ENCODE measurements around the gene ABCC1. TPM values are rescaled to one million over a fixed set of nuclear protein-coding genes. Genes with fewer than 3 reads are reported as not detected.
A peak's percentile ranks its signal among the peaks of the same experiment; 100 is the strongest.
"Not testable (repeated sequence)": the region's sequence is repeated elsewhere in the genome, so short reads cannot be mapped to it uniquely, and the experiment has no call there.

Gene ABCC1
- total RNA-seq, 2 donors from 2014 or later: 22.0 to 22.2 TPM

GRCh38 chr16:15933781-15934180, 15.6 kb upstream of the ABCC1 start:
- Histone ChIP-seq H3K27ac (no peak overlapping the region), H3K27me3 (no peaks in the 10 kb centered on the region), H3K4me3 (no peak overlapping the region), H3K9ac (ENCODE audit: low read depth in 2 of 2, low read length in 2 of 2) (no peak overlapping the region), H3K36me3 (no peaks in the 10 kb centered on the region), H3K9me3 (no peaks in the 10 kb centered on the region), H3K4me1 (no peaks in the 10 kb centered on the region)
- DNase-seq: no peak
- TF ChIP-seq CTCF (IDR thresholded peaks at IDR 0.05): no peak
- intact Hi-C loops (cut with DNase I): no loop called here

GRCh38 chr16:15934991-15935390, 14.4 kb upstream of the ABCC1 start:
- Histone ChIP-seq H3K27me3 (no peaks in the 10 kb centered on the region), H3K36me3 (no peaks in the 10 kb centered on the region), H3K9me3 (no peaks in the 10 kb centered on the region), H3K9ac (ENCODE audit: low read depth in 2 of 2, low read length in 2 of 2) (no peak overlapping the region), H3K4me1 (no peaks in the 10 kb centered on the region), H3K27ac (no peak overlapping the region), H3K4me3 (no peak overlapping the region)
- DNase-seq: no peak
- no peak for TF ChIP-seq CTCF (IDR thresholded peaks at IDR 0.05)
- intact Hi-C loops (cut with DNase I): no loop called here

DNA sequence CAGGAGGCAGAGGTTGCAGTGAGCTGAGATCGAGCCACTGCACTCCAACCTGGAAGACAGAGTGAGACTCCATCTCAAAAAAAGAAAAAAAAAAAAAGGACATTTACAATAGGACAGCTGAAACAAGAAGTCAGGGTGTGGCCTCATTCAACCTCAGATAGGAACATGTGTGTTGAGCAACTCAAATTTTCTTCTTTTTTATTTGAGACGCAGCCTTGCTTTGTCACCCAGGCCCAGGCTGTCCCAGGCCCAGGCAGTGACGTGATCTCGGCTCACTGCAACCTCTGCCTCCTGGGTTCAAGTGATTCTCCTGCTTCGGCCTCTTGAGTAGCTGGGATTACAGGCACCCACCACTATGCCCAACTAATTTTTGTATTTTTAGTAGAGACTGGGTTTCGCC, 12.6 kb upstream of the ABCC1 start:
- H3K36me3 ChIP-seq; H3K4me3 ChIP-seq; H3K27ac ChIP-seq; H3K9me3 ChIP-seq; intact Hi-C loops (cut with DNase I); H3K9ac ChIP-seq (ENCODE audit: low read depth in 2 of 2, low read length in 2 of 2); H3K4me1 ChIP-seq; DNase-seq; H3K27me3 ChIP-seq: not testable (repeated sequence)

DNA sequence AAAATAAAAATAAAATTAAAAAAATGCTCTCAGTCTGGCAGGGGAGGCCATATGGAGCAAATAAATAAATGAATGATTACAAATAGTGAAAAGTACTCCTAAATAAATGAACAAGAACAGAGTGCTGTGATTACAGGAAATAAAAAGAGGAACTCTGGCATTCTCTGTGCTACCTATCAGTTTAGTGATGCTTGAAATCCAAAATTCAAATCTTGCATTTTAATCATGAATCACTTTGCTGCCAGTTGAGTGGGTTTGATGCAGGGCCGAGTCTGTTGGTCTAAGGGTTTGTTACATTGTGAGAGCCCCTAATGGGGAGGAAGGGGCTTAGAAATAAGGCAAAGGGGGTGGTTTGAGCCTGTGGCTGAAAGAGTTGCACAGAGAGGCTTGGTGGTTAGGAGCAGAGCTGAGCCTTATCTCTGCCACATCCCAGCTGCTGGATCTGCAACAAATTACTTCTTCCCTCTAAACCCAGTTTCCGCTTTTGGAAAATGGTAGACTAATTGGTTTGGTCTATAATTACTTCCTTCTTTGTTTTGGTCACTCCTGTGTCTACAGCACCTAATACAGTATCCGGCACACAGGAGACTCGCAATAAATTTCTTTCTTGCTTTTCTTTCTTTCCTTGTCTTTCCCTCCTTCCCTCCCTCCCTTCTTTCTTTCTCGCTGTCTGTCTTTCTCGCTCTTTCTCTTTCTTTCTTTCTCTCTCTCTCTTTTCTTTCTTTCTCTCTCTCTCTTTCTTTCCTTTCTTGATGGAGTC, 6.3 kb upstream of the ABCC1 start:
- H3K36me3 ChIP-seq: no peaks in the 10 kb centered on the region
- no peak overlapping the region for H3K4me3 ChIP-seq
- intact Hi-C loops (cut with DNase I): no loop called here
- no peaks in the 10 kb centered on the region for H3K9me3 ChIP-seq
- H3K9ac ChIP-seq (ENCODE audit: low read depth in 2 of 2, low read length in 2 of 2): no peak overlapping the region
- TF ChIP-seq CTCF (IDR thresholded peaks at IDR 0.05): no peak
- no peak overlapping the region for H3K27ac ChIP-seq
- H3K4me1 ChIP-seq: peaks cover 4% of the 10 kb centered on the region
- no peaks in the 10 kb centered on the region for H3K27me3 ChIP-seq
- no peak for DNase-seq

DNA sequence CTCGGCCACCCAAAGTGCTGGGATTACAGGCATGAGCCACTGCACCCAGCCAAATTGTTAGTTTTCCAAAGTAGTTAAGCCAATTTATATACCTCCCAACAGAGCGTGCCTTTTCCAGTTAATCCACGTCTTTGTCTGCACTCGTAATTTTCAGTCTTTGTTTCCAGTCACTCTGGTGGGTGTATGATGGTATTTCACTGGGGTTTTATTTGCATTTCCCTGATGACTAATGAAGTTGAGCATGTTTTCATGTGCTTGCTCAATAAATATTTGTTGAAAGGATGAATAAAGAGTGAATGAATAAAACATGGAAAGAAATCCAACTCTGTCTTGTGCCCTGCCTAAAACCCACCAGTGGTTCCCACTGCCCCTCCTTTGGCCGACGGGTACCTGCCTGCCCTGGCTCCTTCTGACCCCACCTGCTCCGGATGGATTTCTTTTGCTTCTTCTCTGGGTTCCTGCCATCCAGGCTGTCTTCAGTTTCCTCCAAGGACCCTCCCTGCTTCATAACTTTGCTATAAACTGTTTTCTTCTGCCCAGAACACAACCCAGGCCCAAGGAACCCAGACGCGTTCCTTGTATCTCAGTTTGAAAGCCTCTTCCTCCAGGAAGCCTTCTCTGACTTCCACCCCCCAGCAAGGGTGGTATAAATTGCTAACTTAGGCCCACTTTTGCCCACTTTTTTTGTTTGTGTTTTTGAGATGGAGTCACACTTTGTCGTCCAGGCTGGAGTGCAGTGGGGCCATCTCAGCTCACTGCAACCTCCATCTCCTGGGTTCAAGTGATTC, 3.0 kb upstream of the ABCC1 start:
- H3K9ac ChIP-seq (ENCODE audit: low read depth in 2 of 2, low read length in 2 of 2): no peak overlapping the region
- DNase-seq: no peak
- intact Hi-C loops (cut with DNase I): no loop called here

More for the DNA sequence above, 3.0 kb upstream of the ABCC1 start:
- no peaks in the 10 kb centered on the region for H3K9me3 ChIP-seq
- no peak overlapping the region for H3K4me3 ChIP-seq
- TF ChIP-seq CTCF (IDR thresholded peaks at IDR 0.05): no peak
- no peaks in the 10 kb centered on the region for H3K27me3 ChIP-seq
- H3K4me1 ChIP-seq: peaks cover 7% of the 10 kb centered on the region
- no peaks in the 10 kb centered on the region for H3K36me3 ChIP-seq
- peak overlapping the region; percentile 41 for H3K27ac ChIP-seq

Data from colonic mucosa (tissue), 4 donors.